Islet of Langerhans (tissue), 1 donor: ENCODE measurements around the gene QTRT2.

ENCODE experiments used
- FAIRE-seq: peaks from one replicate; lab custom pipeline; 2011; peaks lifted over from hg19 to GRCh38; lab: Jason Lieb, UNC

QTRT2 gene

DNA sequence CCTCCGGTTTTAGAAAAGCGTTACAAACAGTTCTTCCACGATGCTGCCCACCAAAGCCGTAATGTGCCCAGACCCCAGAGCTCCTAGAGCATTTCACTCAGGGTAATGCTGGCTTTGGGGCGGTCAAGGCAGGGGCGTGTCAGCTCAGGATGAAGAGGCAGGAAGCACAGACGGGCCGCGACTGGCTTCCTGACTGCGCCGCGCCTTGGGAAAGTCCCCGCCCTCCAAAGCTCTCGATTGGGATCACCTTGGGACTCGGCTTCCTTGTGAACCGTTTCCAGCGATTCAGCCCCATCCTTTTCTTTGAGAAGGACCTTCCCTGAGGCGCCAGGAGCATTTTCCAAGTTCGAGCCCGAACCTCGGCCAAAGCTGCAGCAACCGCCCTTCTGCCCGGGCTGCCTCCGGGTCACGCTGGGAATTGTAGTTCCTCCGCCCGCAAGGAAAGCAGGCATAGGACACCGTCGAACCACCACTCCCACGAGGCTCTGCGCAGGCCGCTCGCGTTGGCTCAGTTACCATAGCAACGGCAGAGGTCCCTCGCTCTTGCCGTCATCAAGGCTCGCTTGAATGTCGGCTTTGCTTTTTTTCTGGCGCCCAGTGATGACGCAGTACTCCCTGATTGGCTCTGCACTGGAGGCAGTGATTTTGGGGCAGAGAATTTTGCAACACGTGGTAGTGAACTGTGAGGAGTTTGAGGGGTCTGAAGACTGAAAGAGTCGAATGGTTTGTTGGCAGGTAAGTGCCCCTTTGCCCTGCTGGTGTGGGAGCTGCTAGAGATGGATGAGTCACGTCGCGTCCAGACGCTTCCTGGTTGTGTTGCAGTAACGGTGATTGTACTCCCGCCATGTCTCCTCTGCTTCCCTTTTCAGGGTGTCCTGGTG, at the start of gene QTRT2, which contains the start of gene CCDC191:
QTRT2 (plus strand) TSS at position 608 of the 881 bp plus-strand sequence. CDS start 8,521 bp downstream, outside the sequence.
CCDC191 (minus strand) TSS at position 397 of the 881 bp plus-strand sequence; CDS start at position 337, 60 bp downstream.
- FAIRE-seq: peak; percentile 96

GRCh38 chr3:114011059-114011797, 45.3 kb upstream of the QTRT2 start:
- no peak for FAIRE-seq

- no peak for FAIRE-seq
Measured at GRCh38 chr3:114014211-114014610, 42.3 kb upstream of the QTRT2 start.

- no peak for FAIRE-seq
Measured at GRCh38 chr3:114019486-114019885, 37.1 kb upstream of the QTRT2 start.

DNA sequence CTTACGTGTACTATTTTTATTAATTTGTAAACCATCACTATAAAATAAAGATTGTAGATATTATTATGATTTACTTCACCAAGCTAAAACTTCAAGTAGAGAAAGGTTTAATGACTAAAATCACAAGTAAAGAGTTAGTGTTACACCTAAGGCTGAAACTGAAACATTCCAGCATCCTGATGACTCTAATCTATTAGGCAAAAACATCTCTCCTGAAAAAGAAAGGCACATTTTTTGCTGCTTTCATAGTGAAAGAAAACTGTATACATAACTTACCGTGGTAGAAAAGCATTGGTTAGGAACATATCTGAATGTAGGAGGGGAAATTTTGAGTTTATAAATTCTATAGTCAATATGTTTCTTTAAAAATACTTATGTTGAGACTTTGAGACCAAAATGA, 35.6 kb upstream of the QTRT2 start:
- FAIRE-seq: no peak

GRCh38 chr3:114022145-114022802, 34.3 kb upstream of the QTRT2 start:
- FAIRE-seq: no peak

DNA sequence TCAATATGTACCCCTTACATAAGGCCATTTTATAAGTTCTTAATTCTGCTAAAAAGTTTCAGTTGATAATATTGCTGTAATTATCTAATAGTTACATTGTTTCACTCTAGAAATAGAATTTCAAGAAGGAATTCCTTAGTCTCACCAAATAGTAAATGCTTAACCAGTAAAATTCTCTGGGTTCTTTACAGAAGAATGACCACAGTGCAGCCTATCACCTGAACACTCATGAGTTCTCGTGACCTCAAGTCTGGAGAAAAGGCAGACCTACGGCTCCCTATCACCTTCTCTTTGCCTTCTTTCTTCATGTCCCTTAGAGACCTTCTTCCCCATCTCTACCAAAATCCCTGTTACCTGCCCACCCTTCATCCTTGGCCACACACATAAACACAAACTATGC, 31.1 kb upstream of the QTRT2 start:
- no peak for FAIRE-seq

DNA sequence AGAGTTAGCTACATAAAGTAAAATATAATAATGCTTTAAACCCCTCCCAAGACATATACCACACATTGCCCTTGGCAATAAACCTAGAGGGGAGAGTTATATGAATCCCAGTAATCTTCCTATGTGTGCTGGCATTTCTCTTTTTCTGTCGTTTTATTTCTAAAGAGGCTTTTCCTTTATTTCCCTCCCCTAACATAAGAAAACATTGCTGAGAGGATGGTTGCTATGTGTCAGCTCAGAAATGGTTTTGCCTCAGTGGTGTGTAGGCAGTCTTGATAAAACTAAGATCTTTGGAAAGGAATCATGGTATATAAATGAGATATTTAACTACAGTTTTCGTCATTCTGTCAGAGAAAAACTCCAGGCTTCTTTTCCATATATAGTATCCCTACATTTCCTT, 30.2 kb upstream of the QTRT2 start:
- no peak for FAIRE-seq

DNA sequence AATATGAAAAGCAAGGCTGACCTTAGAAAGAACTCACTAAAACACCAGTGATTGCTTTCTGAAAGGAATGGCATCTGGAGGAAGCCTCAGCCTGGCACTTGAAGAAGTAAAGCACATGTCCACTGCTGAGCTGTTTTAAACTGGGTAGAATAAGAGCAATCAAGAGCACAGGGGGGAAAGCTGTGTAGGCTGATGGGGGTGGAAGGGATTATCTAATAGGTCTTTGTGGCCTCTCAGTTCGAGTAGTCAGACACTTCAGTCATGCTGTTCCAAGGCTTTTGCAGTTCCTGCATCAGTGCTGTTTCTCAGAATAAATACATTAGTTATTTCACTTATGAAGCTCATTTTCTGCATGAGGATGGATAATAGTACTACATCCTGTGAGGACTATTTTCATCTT, 22.8 kb upstream of the QTRT2 start:
- FAIRE-seq: no peak

- FAIRE-seq: peak; percentile 24
Measured at GRCh38 chr3:114034211-114034610, 22.3 kb upstream of the QTRT2 start.

DNA sequence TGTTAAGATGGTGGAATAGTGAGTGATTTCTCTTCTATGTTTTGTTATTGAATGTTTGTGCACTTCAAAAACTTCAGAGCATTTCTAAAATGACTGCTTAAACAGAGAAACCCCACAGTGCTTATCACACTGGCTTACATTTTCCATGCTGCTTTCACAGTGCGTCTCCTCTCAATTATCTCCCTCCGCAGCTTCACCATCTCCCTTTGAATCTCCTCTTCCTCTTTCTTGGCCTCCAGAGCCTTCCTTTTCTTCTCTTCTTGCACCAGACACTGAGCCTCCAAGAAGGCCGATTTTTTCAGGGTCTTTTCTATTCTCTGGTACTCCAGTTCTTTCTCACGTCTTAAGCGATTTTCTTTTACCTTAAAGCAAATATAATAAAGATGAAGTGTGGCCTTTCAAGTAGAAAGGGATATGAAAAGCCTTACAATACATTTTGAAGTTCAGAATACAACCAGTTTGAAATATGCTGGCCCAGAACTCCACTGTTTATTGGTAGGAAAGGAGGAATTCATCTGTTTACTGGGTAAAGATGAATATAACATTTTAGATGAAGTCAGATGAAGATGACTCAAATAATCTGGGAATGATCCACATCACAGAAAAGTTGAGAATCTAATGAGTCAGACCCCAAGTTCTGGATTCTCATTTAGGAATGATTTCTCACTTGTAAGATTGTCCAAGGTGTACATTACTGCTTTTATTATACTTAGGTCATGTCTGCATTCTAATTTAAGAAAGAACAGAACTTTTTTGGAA, 21.6 kb upstream of the QTRT2 start:
- FAIRE-seq: no peak

DNA sequence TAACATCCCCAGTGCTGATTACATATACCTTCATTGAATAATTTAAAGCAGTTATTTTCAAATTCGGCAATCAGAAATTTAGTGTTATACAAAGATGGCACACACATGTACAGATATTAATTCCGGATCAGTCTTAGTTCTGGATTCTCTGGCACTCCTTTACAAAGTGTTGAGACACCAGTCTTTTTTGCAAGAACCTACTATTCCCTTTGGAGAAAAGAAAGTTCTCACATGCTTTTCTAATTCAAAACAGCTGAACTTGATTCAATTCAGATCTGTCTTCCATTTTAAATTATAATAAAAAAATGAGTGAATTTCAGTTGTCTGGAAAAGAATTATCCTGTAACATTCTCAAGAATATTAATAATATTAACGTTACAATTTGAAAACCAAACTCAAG, 20.6 kb upstream of the QTRT2 start:
- no peak for FAIRE-seq

DNA sequence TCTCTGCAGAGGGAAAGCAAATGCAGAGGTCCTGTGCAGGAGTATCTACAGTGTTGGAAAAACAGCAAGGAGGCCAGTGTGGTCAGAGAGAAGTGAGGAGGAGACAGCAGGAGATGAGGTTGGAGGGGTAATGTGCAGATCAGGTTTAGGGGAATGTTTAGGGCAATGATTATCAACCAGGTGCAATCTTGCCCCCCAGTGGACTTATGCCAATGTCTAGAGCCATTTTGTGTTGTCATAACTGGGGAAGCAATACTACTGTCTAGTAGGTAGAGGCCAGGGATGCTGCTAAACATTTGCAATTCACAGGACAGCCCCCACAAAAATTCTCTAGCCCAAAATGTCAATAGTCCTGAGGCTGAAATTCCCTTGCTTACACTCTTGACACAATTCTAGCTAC, 13.3 kb upstream of the QTRT2 start:
- no peak for FAIRE-seq

GRCh38 chr3:114052216-114052615, 4.3 kb upstream of the QTRT2 start:
- FAIRE-seq: no peak

DNA sequence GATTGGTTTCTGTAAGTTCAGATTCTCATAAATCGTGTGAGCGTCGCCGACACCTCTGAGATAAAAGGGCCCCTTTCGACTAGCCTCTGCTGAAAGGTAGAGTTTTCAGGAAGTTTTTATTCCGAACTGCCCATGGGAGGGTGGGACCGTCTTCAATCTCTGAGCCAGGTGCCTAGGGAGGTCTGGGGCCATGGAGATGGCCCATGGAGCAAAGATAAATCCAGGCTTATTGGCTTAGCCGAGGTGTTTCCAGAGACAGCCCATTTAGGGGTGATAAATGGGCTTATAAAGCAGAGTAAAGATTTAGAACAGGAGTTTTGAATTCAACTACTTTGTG, 442 bp downstream of the QTRT2 start:
- FAIRE-seq: no peak

GRCh38 chr3:114058646-114059045, 2.1 kb downstream of the QTRT2 start:
- FAIRE-seq: no peak

DNA sequence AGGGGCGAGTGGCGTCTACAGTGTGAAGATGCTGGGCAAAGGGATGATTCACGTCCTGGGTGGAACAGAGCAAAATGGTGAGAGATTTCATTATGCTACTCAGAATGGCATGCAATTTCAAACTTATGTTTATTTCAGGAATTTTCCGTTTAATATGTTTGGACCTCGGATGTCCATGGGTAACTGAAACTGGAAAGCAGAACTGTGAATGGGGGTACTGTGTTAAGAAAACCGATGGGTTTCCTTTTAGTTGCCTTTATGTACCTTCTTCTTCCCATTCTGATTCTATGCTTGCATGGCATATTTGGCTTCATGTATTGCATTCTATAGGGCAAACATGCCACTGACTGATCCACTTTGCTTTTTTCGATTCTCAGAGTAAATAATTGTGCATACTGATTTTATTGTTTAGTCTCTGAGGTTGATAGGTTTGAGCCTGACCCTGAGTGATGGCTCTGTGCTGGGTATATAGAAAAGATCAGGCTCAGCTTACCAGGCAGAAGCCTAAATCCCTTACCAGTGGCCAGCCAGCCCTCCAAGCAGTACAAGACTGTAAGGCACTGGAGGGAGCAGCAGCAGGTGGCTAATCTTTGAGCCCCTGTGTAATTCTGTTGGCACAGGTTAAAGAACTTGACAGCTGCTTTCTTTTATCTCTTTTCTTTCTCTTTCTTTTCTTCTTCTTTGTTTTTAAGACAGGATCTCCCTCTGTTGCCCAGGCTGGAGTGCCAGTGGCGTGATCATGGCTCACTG, 4.5 kb downstream of the QTRT2 start:
- no peak for FAIRE-seq

GRCh38 chr3:114067804-114068203, 11.3 kb downstream of the QTRT2 start:
- FAIRE-seq: no peak

GRCh38 chr3:114068336-114068735, 11.8 kb downstream of the QTRT2 start:
- no peak for FAIRE-seq

DNA sequence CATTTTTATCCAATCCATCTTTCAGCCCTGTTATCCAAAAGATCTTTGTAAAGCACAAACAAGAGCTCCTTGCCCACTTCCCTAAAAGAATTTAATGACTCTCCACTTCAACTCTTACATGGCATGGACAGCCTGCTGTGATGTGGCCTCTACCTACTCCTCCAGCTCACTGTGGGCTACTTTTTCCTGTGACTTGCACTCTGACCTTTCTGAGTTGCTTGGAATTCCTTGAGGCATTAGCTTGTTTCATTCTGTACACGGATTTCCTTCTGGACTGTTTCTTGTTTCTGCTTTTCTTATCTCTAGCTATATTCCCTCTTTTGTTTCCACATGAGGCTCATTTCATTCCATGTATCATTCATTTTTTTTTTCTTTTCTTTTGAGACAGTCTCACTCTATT, 15.2 kb downstream of the QTRT2 start:
- FAIRE-seq: no peak

- no peak for FAIRE-seq
Measured at GRCh38 chr3:114076711-114077110, 20.2 kb downstream of the QTRT2 start.

DNA sequence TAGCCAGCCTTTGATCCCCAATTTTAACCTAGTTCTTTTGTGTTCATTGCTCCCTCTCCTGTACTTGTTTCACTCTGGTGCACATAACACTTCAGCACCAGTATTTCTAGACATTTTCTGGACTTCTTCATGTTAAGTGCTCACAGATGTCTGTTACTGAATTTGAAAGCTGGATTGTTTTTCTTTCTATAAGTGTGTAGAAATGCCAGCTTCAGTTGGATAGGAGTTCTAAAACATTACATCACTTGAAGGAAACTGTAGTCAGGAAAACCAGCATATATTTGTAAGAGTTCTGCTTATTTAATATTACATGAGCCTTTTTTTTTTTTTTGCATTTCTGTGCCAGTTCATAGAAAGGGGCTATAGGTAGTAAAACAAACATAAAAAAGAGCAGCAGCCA, 21.6 kb downstream of the QTRT2 start:
- FAIRE-seq: no peak
